Heart left ventricle (tissue), 16 donors: ENCODE data around the gene COBL. TPM values are rescaled to one million over a fixed set of nuclear protein-coding genes. Genes with fewer than 3 reads are reported as not detected.

Source experiments
- ATAC-seq, 4 donors: fragments of 200-7000 bp; cut with Tn5 transposase; one replicate each; pipeline ENCODE4 v1.9.1; 2020 to 2022; ENCODE audit warnings: moderate library complexity in 4 of 4, mild to moderate bottlenecking in 3 of 4, moderate number of reproducible peaks in 1 of 4
- DNase-seq, 5 donors: peaks; one replicate each; pipeline ENCODE4 v3.0.0-alpha.2; 2020
- H3K27ac ChIP-seq, 12 donors: fragments of 200-600 bp; sonication (generic) in 4 of 12; one replicate each; pipeline versions ENCODE4 v1.5.0 to v1.8.0; 2016 to 2022; ENCODE audit warnings: mild to moderate bottlenecking in 2 of 12
- H3K27me3 ChIP-seq, 9 donors: fragments of 200-600 bp; sonication (generic) in 2 of 9; one replicate each; pipeline versions ENCODE4 v1.5.1 to v1.8.0; 2016 to 2022; ENCODE audit warnings: mild to moderate bottlenecking in 3 of 9
- H3K36me3 ChIP-seq, 9 donors: fragments of 200-600 bp; sonication (generic) in 2 of 9; one replicate each; pipeline versions ENCODE4 v1.5.0 to v1.8.0; 2018 to 2022; ENCODE audit warnings: mild to moderate bottlenecking in 2 of 9
- H3K4me1 ChIP-seq, 12 donors: fragments of 200-600 bp; sonication (generic) in 4 of 12; one replicate each; pipeline versions ENCODE4 v1.5.0 to v1.8.0; 2016 to 2022; ENCODE audit warnings: mild to moderate bottlenecking in 3 of 12
- H3K4me3 ChIP-seq, 12 donors: fragments of 200-600 bp; sonication (generic) in 4 of 12; one replicate each; pipeline versions ENCODE4 v1.5.0 to v1.8.0; 2017 to 2022; ENCODE audit warnings: mild to moderate bottlenecking in 9 of 12, moderate library complexity in 4 of 12
- H3K9me3 ChIP-seq, 12 donors: fragments of 200-600 bp; sonication (generic) in 4 of 12; one replicate each; pipeline versions ENCODE4 v1.5.0 to v1.8.0; 2016 to 2022; ENCODE audit warnings: mild to moderate bottlenecking in 1 of 12
- POLR2A ChIP-seq, 2 donors: fragments of 450-650 bp; IDR thresholded peaks; one replicate each; pipeline ENCODE4 v1.6.1; 2017; ENCODE audit warnings: antibody characterized with exemption in 2 of 2, mild to moderate bottlenecking in 2 of 2, moderate library complexity in 2 of 2
- WGBS, 4 donors: extraction: QIAGEN DNeasy Blood & Tissue Kit in 2 of 4; methylation state at CpG; one replicate each; pipeline versions ENCODE4 v1.1.5 to v1.1.7; 2013 to 2018; 5-methylcytosine and 5-hydroxymethylcytosine counted together
- intact Hi-C, 10 donors: fragments of 100-400 bp; cut with DNase I; formaldehyde crosslinking; loops; one replicate each; pipeline versions ENCODE4 v1.11.1 to v1.14.2; 2022
- polyA plus RNA-seq, 2 donors: library from polyadenylated mRNA; stranded (reverse); fragments of 200-250 nt; gene quantifications; one replicate each; pipeline ENCODE4 v1.2.3, GENCODE V29; 2013
- total RNA-seq, 9 donors: library from RNA; depleted of rRNA in 2 of 9; stranded (reverse); fragments of >200 nt in 2 of 9; fragmentation: NEBNext Ultra II Directional in 3 of 9; extraction: Animal tissue kit (Norgen Biotek cat#: 25700) in 3 of 9; gene quantifications; one replicate each; pipeline versions ENCODE4 v1.1.0 to v1.2.4, GENCODE V29; 2016 to 2023
- TF ChIP-seq, protein P1 (sequence below), 12 donors: fragments of 200-600 bp; sonication (generic) in 4 of 12; IDR thresholded peaks; one replicate each; pipeline versions ENCODE4 v1.5.0 to v1.8.0; 2018 to 2022; ENCODE audit warnings: antibody characterized with exemption in 12 of 12, mild to moderate bottlenecking in 5 of 12
- donor health status: ischemic (EF 13 %, LVEDD 7.1; RV severe dilation, severe dysfunction).
- donor health status: healthy with polysubstance abuse.
- donor health status: DM: no; HTN: yes; CAD: no.
- donor health status: DM: no; HTN: no; CAD: no.
- donor health status: ischemic (EF 25% LVEDD 6.9; RV normal size, moderate dysfunction).
- donor health status: ischemic (EF 25% LVEDD 5.7; RV mildly dilated, moderate dysfunction).
- donor health status: healthy.
- donor health status: DM: yes; HTN: yes; CAD: no.
- donor health status: ischemic (EF 35%, LVEDD 5.7; RV mildly dilated, moderate dysfunction).
- donor health status: nonischemic (EF 11% LVEDD 7.7; RV severe dilation, severe dysfunction).
- donor health status: DM: yes; HTN: yes; CAD: no.
- donor health status: PGD.
- donor health status: ischemic (EF 29% LVEDD 5.4; RV normal size, mild dysfunction).
- donor health status: nonischemic (EF 23%, LVEDD 6.1; RV moderate dilation, normal function).

The COBL gene
- total and polyA plus RNA-seq, 11 donors = 25.9 to 123 (median 80.4) TPM

DNA sequence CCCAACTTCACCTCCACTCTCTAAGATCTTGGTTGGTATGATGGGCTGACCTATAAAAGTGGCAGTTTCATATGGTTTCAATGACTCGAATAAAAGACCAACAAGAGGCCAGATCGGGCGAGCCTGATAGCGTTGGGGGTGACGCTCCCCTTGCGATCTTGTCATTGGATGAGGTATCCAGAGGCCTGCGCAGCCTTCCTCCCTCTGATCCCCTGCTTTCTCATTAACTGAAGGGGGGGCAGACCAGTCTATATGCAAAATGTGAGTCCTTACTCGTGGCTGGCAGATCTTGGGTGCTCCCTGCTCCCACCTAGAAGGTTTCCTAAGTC lies 937 bp upstream of the COBL start:
- Histone ChIP-seq H3K27me3 (peaks cover 0 to 43% (median 6%) of the 10 kb centered on the region in 9 donors), H3K4me1 (peaks cover 0 to 29% (median 5%) of the 10 kb centered on the region in 12 donors)
- intact Hi-C loops = loop anchor here in 2 of 10 donors (5.0 kb wide), 3 partner anchors 35 to 65 kb away; no protein-coding TSS in a partner anchor

DNA sequence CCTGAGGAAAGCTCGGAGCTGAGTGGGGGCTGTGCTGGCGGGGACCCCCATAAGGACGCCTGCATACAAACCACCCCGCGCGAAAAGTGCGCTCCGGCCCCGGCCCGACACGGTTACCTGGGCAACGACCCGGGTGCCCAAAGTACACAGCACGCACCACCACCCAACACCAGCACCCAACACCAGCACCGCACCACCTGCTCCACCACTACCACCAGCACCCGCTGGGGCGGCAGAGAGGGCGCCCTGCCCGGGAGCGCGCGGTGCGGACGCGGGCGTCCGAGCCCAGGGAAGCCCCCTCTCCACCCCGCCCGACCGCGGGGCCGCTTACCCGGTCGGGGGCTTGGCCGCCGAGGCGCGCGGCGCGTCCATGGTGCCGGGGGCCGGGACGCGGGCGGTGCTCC lies 345 bp downstream of the COBL start:
- TF ChIP-seq, protein P1, sequence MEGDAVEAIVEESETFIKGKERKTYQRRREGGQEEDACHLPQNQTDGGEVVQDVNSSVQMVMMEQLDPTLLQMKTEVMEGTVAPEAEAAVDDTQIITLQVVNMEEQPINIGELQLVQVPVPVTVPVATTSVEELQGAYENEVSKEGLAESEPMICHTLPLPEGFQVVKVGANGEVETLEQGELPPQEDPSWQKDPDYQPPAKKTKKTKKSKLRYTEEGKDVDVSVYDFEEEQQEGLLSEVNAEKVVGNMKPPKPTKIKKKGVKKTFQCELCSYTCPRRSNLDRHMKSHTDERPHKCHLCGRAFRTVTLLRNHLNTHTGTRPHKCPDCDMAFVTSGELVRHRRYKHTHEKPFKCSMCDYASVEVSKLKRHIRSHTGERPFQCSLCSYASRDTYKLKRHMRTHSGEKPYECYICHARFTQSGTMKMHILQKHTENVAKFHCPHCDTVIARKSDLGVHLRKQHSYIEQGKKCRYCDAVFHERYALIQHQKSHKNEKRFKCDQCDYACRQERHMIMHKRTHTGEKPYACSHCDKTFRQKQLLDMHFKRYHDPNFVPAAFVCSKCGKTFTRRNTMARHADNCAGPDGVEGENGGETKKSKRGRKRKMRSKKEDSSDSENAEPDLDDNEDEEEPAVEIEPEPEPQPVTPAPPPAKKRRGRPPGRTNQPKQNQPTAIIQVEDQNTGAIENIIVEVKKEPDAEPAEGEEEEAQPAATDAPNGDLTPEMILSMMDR (IDR thresholded peaks at IDR 0.05) = peak in 2 of 12 donors; percentile 12 to 33
- TF ChIP-seq POLR2A (IDR thresholded peaks at IDR 0.05) = no peak
- ATAC-seq = peak; percentile 29 to 75 (median 72)
- H3K27me3 ChIP-seq = peaks cover 0 to 43% (median 6%) of the 10 kb centered on the region in 9 donors
- H3K36me3 ChIP-seq = no peaks in the 10 kb centered on the region
- intact Hi-C loops = loop anchor here in 2 of 10 donors (5.0 kb wide), 3 partner anchors 36 to 64 kb away; no protein-coding TSS in a partner anchor
- peaks cover 0 to 29% (median 5%) of the 10 kb centered on the region in 12 donors for H3K4me1 ChIP-seq
- peak in 1 of 5 donors; percentile 53 for DNase-seq
- H3K9me3 ChIP-seq = no peaks in the 10 kb centered on the region
- H3K27ac ChIP-seq = peak overlapping the region; percentile 20 to 87 (median 66)
- WGBS, 4 donors = 1% methylated on average over 33 to 46 of the region's 46 CpGs; no CpG with 5 or more reads in 1 of the 4 donors
- H3K4me3 ChIP-seq = peak overlapping the region; percentile 35 to 92 (median 61)

More for the DNA sequence above, 937 bp upstream of the COBL start:
- Histone ChIP-seq H3K9me3 (no peaks in the 10 kb centered on the region), H3K36me3 (no peaks in the 10 kb centered on the region), H3K4me3 (peak overlapping the region in 9 of 12 donors; percentile 18 to 92 (median 63)), H3K27ac (peak overlapping the region in 5 of 12 donors; percentile 62 to 87 (median 82))
- no peak for TF ChIP-seq POLR2A (IDR thresholded peaks at IDR 0.05)
- TF ChIP-seq, protein P1 (IDR thresholded peaks at IDR 0.05) = no peak
- ATAC-seq (no peak), DNase-seq (no peak)
- WGBS, 4 donors = 47 to 61% (median 57%) methylated on average over 3 to 8 of the region's 8 CpGs

DNA sequence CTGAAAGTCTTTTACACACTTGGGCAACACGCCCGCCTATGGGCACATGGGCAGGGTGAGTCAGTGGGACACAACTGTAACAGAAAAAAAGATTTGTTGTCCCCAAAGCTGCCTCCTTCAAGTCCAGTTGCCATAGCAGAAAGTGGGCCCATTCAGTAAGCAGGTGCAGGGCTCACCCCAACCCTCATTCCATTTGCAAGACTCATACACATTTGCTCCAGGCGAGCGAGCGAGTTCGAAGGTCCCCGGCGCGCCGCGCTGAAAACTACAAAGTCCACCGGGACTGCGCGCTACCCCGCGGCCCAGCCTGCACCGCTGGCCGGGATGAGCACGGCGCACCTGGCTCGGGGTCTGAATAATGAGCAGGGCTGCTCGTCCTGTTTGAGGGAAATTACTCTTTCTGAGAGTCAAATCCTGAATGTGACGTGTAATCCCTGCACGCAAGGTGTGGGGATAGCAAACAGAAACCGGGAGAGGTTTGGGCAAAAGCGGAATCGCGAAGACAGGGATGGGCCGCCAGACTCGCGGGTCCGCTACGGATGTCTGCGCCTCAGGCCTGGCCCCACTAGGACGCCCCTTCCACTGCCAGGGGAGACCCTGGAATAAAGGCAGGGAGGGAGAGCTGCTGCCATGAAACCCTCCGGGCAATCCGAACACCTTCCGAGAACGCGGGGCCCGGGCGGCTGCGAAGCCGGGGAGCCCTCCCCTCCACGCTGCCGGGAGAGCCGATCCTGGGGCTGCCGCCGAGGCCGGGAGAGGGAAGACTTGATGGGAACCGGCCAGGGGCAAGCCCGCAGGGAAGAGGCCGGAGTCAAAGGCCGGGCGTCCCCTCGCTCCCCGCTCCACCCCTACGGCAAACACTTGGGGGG lies 982 bp downstream of the COBL start:
- H3K4me3 ChIP-seq = peak overlapping the region; percentile 35 to 92 (median 61)
- peak; percentile 27 to 63 (median 54) for ATAC-seq
- DNase-seq = peak in 1 of 5 donors; percentile 68
- H3K9me3 ChIP-seq = no peaks in the 10 kb centered on the region
- H3K4me1 ChIP-seq = peaks cover 0 to 29% (median 5%) of the 10 kb centered on the region in 12 donors
- TF ChIP-seq, protein P1 (IDR thresholded peaks at IDR 0.05) = no peak
- TF ChIP-seq POLR2A (IDR thresholded peaks at IDR 0.05) = no peak
- H3K27me3 ChIP-seq = peaks cover 0 to 43% (median 6%) of the 10 kb centered on the region in 9 donors
- H3K36me3 ChIP-seq = no peaks in the 10 kb centered on the region
- intact Hi-C loops = loop anchor here in 2 of 10 donors (5.0 kb wide), 3 partner anchors 37 to 63 kb away; no protein-coding TSS in a partner anchor
- WGBS, 4 donors = 3 to 4% (median 3%) methylated on average over 50 to 58 of the region's 58 CpGs
- peak overlapping the region; percentile 20 to 87 (median 66) for H3K27ac ChIP-seq

DNA sequence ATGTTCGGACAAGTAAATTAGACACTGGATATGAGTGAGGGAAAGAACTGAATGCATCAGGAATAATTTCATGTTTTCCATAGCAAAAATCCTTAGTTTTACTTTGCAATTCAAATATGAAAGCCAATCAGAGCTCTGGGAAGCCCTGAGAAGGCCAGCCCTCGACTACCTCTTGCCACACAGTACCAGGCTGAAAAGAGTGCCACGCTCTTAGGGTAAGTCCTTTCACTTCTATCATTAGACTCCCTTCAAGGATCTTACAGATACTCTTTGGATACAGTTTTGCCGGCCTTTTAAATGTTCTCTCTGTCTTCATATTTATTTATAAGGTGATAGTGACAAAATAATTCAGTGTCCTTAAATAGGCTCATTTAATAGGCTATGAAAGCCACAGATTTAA lies 1.9 kb downstream of the COBL start:
- H3K4me1 ChIP-seq = peaks cover 0 to 33% (median 5%) of the 10 kb centered on the region in 12 donors
- WGBS, 4 donors = 59 to 71% (median 62%) methylated on average over 4 of the region's 4 CpGs
- no peak for DNase-seq
- intact Hi-C loops = loop anchor here in 3 of 10 donors (5.0 kb wide), 3 partner anchors 38 to 62 kb away; no protein-coding TSS in a partner anchor
- H3K9me3 ChIP-seq = no peaks in the 10 kb centered on the region
- peaks cover 0 to 43% (median 6%) of the 10 kb centered on the region in 9 donors for H3K27me3 ChIP-seq
- H3K36me3 ChIP-seq = no peaks in the 10 kb centered on the region
- peak overlapping the region in 7 of 12 donors; percentile 57 to 87 (median 82) for H3K27ac ChIP-seq
- TF ChIP-seq, protein P1 (IDR thresholded peaks at IDR 0.05) = no peak
- TF ChIP-seq POLR2A (IDR thresholded peaks at IDR 0.05) = no peak
- H3K4me3 ChIP-seq = peak overlapping the region in 6 of 12 donors; percentile 58 to 78 (median 62)
- peak in 3 of 4 donors; percentile 59 to 68 (median 59) for ATAC-seq
